HepG2 (cell line): ENCODE measurements around the gene TSPAN15. TPM values are rescaled to one million over a fixed set of nuclear protein-coding genes. Genes with fewer than 3 reads are reported as not detected.

Experiments used
- ATF3 ChIP-seq: sonication (generic); formaldehyde crosslinking; IDR thresholded peaks from 2 replicates; pipeline ENCODE4 v1.4.0; 2020; ENCODE audit warnings: missing genetic modification reagents
- BHLHE40 ChIP-seq: IDR thresholded peaks from 2 replicates; pipeline ENCODE4 v1.6.1; 2011; ENCODE audit warnings: low read length, improper control_type of control experiment
- BRF2 ChIP-seq: sonication (generic); formaldehyde crosslinking; IDR thresholded peaks from 2 replicates; pipeline ENCODE4 v1.8.1; 2022; ENCODE audit warnings: mild to moderate bottlenecking, missing genetic modification reagents
- CENPX ChIP-seq: sonication (generic); formaldehyde crosslinking; IDR thresholded peaks from 2 replicates; pipeline ENCODE4 v1.9.0; 2021; ENCODE audit warnings: mild to moderate bottlenecking, missing genetic modification reagents, moderate library complexity
- GATA4 ChIP-seq: sonication (generic); IDR thresholded peaks from 2 replicates; pipeline ENCODE4 v1.6.1; 2016; ENCODE audit warnings: antibody characterized with exemption, low read depth, borderline replicate concordance
- GMEB2 ChIP-seq: IDR thresholded peaks from 2 replicates; pipeline ENCODE4 v1.6.1; 2016; ENCODE audit warnings: missing biosample characterization, missing genetic modification reagents, low read depth
- KLF6 ChIP-seq: IDR thresholded peaks from 2 replicates; pipeline ENCODE4 v1.8.0; 2016; ENCODE audit warnings: missing biosample characterization, missing genetic modification reagents
- KMT2B ChIP-seq: IDR thresholded peaks from 2 replicates; pipeline ENCODE4 v1.6.1; 2016; ENCODE audit warnings: missing genetic modification reagents, missing compliant biosample characterization
- NONO ChIP-seq, 2 experiments: fragments of 450-650 bp in 1 of 2; sonication (generic) in 1 of 2; formaldehyde crosslinking in 1 of 2; IDR thresholded peaks in 1 of 2; conservative IDR thresholded peaks in 1 of 2; 2 replicates each; pipeline versions ENCODE4 v1.6.1 to v1.8.0; 2017 to 2022; ENCODE audit warnings: mild to moderate bottlenecking in 1 of 2, missing genetic modification reagents in 1 of 2, moderate library complexity in 1 of 2
- NR2C2 ChIP-seq: sonication (generic); formaldehyde crosslinking; IDR thresholded peaks from 2 replicates; pipeline ENCODE4 v1.4.0; 2020; ENCODE audit warnings: missing genetic modification reagents, mild to moderate bottlenecking, moderate library complexity, borderline replicate concordance
- PHF8 ChIP-seq: sonication (generic); formaldehyde crosslinking; IDR thresholded peaks from 2 replicates; pipeline ENCODE4 v1.5.0; 2020; ENCODE audit warnings: missing genetic modification reagents
- PRDM10 ChIP-seq: sonication (generic); formaldehyde crosslinking; IDR thresholded peaks from 2 replicates; pipeline ENCODE4 v1.4.0; 2020; ENCODE audit warnings: low read depth, missing genetic modification reagents
- RFX1 ChIP-seq: fragments of 450-650 bp; IDR thresholded peaks from 2 replicates; pipeline ENCODE4 v1.6.1; 2017
- SUZ12 ChIP-seq: fragments of 150-350 bp; IDR thresholded peaks from 2 replicates; pipeline ENCODE4 v1.6.1; 2014; ENCODE audit warnings: low read depth, low read length
- TMF1 ChIP-seq: sonication (generic); formaldehyde crosslinking; IDR thresholded peaks from 2 replicates; pipeline ENCODE4 v1.8.1; 2022; ENCODE audit warnings: low read depth, missing genetic modification reagents
- ZBTB34 ChIP-seq: sonication (generic); formaldehyde crosslinking; IDR thresholded peaks from 2 replicates; pipeline ENCODE4 v1.8.0; 2022; ENCODE audit warnings: mild to moderate bottlenecking, missing genetic modification reagents
- ZEB1 ChIP-seq: IDR thresholded peaks from 2 replicates; pipeline ENCODE4 v1.6.1; 2012; ENCODE audit warnings: mild to moderate bottlenecking, low read depth, inconsistent platforms; ENCODE audit not compliant: insufficient replicate concordance
- ZNF225 ChIP-seq: sonication (generic); formaldehyde crosslinking; IDR thresholded peaks from 2 replicates; pipeline ENCODE4 v1.4.0; 2020; ENCODE audit warnings: mild to moderate bottlenecking, missing genetic modification reagents
- ZNF256 ChIP-seq: sonication (generic); formaldehyde crosslinking; conservative IDR thresholded peaks from 2 replicates; pipeline ENCODE4 v1.4.0; 2020; ENCODE audit warnings: missing genetic modification reagents
- ZNF350 ChIP-seq: sonication (generic); formaldehyde crosslinking; IDR thresholded peaks from 2 replicates; pipeline ENCODE4 v1.4.0; 2020; ENCODE audit warnings: mild to moderate bottlenecking, low read depth, missing genetic modification reagents, borderline replicate concordance
- ZNF781 ChIP-seq: sonication (generic); formaldehyde crosslinking; IDR thresholded peaks from 2 replicates; pipeline ENCODE4 v1.5.1; 2020; ENCODE audit warnings: borderline replicate concordance, mild to moderate bottlenecking, missing genetic modification reagents; ENCODE audit errors: not compliant biosample characterization
- polyA plus RNA-seq, 8 experiments: library from polyadenylated mRNA; depleted of rRNA in 3 of 8; stranded (reverse) in 7 of 8; unstranded in 1 of 8; fragments of >200 nt; fragmentation: Illumina TruSeq in 4 of 8; extraction: Trizol in 4 of 8; gene quantifications; 2 replicates each; pipeline versions ENCODE4 v1.2.1 to v1.2.3, GENCODE V29; 2011 to 2016; ENCODE audit warnings: low read depth in 4 of 8, missing spikeins in 1 of 8, mixed read lengths in 1 of 8; ENCODE audit not compliant: insufficient read depth in 1 of 8
- total RNA-seq, 5 experiments: library from RNA; depleted of rRNA; stranded (reverse); fragments of >200 nt; fragmentation: Illumina TruSeq; extraction: Trizol; gene quantifications; 2 replicates each; pipeline ENCODE4 v1.2.3, GENCODE V29; 2016; ENCODE audit warnings: low read depth in 1 of 5

Gene TSPAN15
- total and polyA plus RNA-seq, 2 of the 13 experiments (the other 11 are each of a cell fraction or from before 2014, with no cell fraction given): 0.27 to 3.2 TPM

GRCh38 chr10:69425511-69426298, 25.6 kb upstream of the TSPAN15 start (continued):
- TF ChIP-seq SUZ12 (no peak), ZNF225 (CRISPR knock-in tag) (no peak), ZEB1 (peak; percentile 96), ZBTB34 (CRISPR knock-in tag) (0 out of 2 replicates have a peak, but pooled peaks have one; percentile 42), KMT2B (CRISPR knock-in tag) (0 out of 2 replicates have a peak, but pooled peaks have one; percentile 33), PRDM10 (CRISPR knock-in tag) (no peak), ZNF256 (no peak), ZNF781 (no peak), CENPX (CRISPR knock-in tag) (no peak), BHLHE40 (peak; percentile 95), GATA4 (peak; percentile 93), ATF3 (CRISPR knock-in tag) (peak; percentile 66), GMEB2 (CRISPR knock-in tag) (no peak), NR2C2 (CRISPR knock-in tag) (no peak), NONO (IDR thresholded peaks at IDR 0.05) (no peak), NONO (CRISPR knock-in tag; conservative IDR thresholded peaks at IDR 0.05) (peak; percentile 76), ZNF350 (CRISPR knock-in tag) (no peak), BRF2 (CRISPR knock-in tag) (no peak), KLF6 (CRISPR knock-in tag) (peak; percentile 60; the same call in 1 of the 2 replicates), PHF8 (CRISPR knock-in tag) (no peak), TMF1 (CRISPR knock-in tag) (no peak), RFX1 (no peak)
